Esophagus muscularis mucosa (tissue), 4 donors: ENCODE results near the gene LRRC3C.

Experiments
- CTCF ChIP-seq, 3 experiments: fragments of 200-600 bp in 2 of 3; fragments of 450-650 bp in 1 of 3; sonication (generic) in 2 of 3; IDR thresholded peaks; one replicate each; pipeline ENCODE4 v1.5.1; 2017 to 2019; ENCODE audit warnings: antibody characterized with exemption in 3 of 3, mild to moderate bottlenecking in 2 of 3, moderate library complexity in 1 of 3
- EP300 ChIP-seq: sonication (generic); formaldehyde crosslinking; IDR thresholded peaks from one replicate; pipeline ENCODE4 v1.6.1; 2017; ENCODE audit warnings: antibody characterized with exemption
- POLR2A ChIP-seq: fragments of 450-650 bp; IDR thresholded peaks from one replicate; pipeline ENCODE4 v1.6.1; 2017; ENCODE audit warnings: antibody characterized with exemption, moderate library complexity, mild to moderate bottlenecking, low read depth
- POLR2AphosphoS5 ChIP-seq, 2 donors: sonication (generic); formaldehyde crosslinking; IDR thresholded peaks; one replicate each; pipeline ENCODE4 v1.6.1; 2017; ENCODE audit warnings: antibody characterized with exemption in 2 of 2

GRCh38 chr17:39927929-39928857 lies 661 bp downstream of the LRRC3C start:
- TF ChIP-seq CTCF (IDR thresholded peaks at IDR 0.05): no peak
- TF ChIP-seq POLR2AphosphoS5 (IDR thresholded peaks at IDR 0.05): no peak
- TF ChIP-seq EP300: no peak
- no peak for TF ChIP-seq POLR2A
